ENCODE measurements around the gene ANKRD53.
A peak's percentile ranks its signal among the peaks of the same experiment; 100 is the strongest.
"Not testable (repeated sequence)": the region's sequence is repeated elsewhere in the genome, so short reads cannot be mapped to it uniquely, and the experiment has no call there.

Gene ANKRD53

DNA sequence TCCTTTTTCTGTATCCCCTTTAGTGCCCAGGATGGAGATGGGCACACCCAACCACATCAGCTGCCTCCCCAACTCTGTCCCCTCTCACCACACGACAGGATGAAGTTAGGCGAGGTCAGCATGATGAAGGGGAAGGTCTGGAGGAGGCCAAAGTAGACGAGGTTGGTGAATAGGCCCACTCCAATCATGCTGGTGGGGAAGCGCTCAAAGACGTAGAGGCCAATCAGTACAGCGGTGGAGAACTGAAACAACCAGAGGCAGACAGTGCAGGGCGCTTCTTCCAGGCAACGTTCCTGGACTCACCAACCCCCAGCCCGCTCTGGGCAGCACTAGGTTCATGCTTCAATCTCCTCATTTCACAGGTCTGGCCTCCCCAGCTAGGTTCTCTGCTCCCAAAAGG is 13.3 kb downstream of the ANKRD53 start:
- peaks cover 9% of the 10 kb centered on the region for H3K4me1 ChIP-seq (ENCODE audit: control insufficient read depth, insufficient read depth, low read length)
- H3K36me3 ChIP-seq (ENCODE audit: control insufficient read depth, insufficient read depth, low read length), result peaks cover 9% of the 10 kb centered on the region
- no peak overlapping the region for H3K4me3 ChIP-seq (ENCODE audit: insufficient read depth, low read depth, low read length)
- no peaks in the 10 kb centered on the region for H3K9me3 ChIP-seq (ENCODE audit: control insufficient read depth, low read length)
- H3K27ac ChIP-seq (ENCODE audit: insufficient read depth, low read depth, low read length, poor library complexity, severe bottlenecking), result no peak overlapping the region
- H3K27me3 ChIP-seq (ENCODE audit: control insufficient read depth, insufficient read depth, low read length, poor library complexity, severe bottlenecking), result peaks cover 8% of the 10 kb centered on the region
- 94 to 95% methylated on average over 9 of the region's 9 CpGs for WGBS, 2 experiments

DNA sequence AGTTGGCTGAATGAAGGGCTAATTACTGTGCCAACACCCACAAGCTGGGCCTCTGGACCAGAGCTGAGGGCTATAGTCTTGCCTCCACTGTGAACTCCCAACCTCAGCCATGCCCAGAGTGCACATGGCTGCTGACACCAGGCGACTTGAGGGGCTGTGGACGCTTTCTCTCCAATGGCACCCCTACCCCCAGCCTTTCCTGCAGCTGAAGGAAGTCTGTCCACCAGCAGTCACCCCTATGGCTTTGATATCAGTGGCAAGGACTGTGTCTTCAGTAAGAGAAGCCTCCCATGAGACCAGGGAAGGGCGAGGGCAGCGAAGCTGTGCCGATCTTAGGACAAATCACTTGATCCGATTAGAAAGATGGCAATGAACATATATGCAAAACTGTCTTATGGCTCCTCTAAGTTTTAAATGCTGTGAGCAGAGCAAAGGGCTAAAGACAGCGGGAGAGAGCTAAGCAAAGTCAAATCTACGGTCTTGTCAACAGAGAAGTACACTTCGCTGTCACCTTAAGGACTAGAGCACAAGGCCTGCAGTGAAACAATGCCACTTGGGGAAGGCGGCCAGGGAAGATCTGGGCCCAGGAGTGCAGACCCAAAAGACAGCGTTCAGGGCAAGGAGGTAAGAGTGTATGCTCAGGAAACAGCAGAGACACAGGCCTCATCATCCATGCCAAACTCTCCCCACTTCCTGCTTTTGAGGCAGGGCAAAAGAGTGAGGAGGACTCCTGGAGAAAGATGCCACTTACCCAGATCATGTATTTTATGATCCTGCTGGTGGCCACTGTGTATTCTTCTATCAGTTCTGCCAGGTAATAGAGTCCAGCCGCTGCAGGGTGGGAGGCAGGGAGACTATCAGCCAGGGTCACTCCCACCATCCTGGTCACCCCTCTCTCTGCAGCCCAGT is 14.8 kb downstream of the ANKRD53 start:
- 94% methylated on average over 12 of the region's 12 CpGs for WGBS, 2 experiments

DNA sequence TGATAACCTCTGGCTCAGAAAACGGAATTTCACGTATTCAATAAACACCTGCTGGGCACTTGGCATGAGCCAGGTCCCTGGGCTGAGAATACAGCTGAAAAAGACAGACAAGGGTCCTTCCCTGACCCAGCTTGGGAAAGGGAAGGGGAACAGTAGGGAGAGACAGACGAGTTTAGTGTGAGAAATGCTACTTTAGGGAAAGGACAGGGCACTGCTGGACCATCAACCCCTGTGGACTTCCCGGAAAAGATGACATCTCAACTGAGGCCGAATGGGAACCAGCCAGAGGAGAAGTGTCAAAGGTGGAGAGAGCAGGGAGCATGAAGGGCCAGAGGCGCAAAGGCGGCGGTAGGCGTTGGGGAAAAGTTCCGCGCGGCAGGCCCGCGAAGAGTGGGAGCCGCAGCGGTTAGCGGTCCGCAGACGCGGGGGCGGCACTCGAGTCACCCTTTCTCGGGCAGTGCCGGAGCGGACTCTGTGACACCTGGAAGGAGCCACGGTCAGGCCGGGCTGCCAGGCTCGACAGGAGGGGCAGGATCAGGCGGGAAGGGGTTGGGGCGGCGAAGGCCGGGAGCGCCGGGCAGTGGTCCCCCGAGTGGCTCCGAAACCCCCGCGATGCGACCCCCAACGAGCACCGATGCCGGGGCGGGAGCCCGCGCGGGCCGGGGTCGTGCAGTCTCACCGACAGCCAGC is 15.7 kb downstream of the ANKRD53 start:
- no peak overlapping the region for H3K27ac ChIP-seq (ENCODE audit: insufficient read depth, low read depth, low read length, poor library complexity, severe bottlenecking)
- H3K27me3 ChIP-seq (ENCODE audit: control insufficient read depth, insufficient read depth, low read length, poor library complexity, severe bottlenecking), result peaks cover 26% of the 10 kb centered on the region
- H3K9me3 ChIP-seq (ENCODE audit: control insufficient read depth, low read length), result no peaks in the 10 kb centered on the region
- H3K4me3 ChIP-seq (ENCODE audit: insufficient read depth, low read depth, low read length), result peak overlapping the region; percentile 90
- 2 to 3% methylated on average over 49 of the region's 49 CpGs for WGBS, 2 experiments
- H3K4me1 ChIP-seq (ENCODE audit: control insufficient read depth, insufficient read depth, low read length), result peaks cover 9% of the 10 kb centered on the region
- H3K36me3 ChIP-seq (ENCODE audit: control insufficient read depth, insufficient read depth, low read length), result no peaks in the 10 kb centered on the region

More for the DNA sequence above, 14.8 kb downstream of the ANKRD53 start:
- Histone ChIP-seq H3K27ac (ENCODE audit: insufficient read depth, low read depth, low read length, poor library complexity, severe bottlenecking) (no peak overlapping the region), H3K4me3 (ENCODE audit: insufficient read depth, low read depth, low read length) (peak overlapping the region; percentile 90), H3K27me3 (ENCODE audit: control insufficient read depth, insufficient read depth, low read length, poor library complexity, severe bottlenecking) (peaks cover 21% of the 10 kb centered on the region), H3K9me3 (ENCODE audit: control insufficient read depth, low read length) (no peaks in the 10 kb centered on the region), H3K4me1 (ENCODE audit: control insufficient read depth, insufficient read depth, low read length) (peaks cover 9% of the 10 kb centered on the region), H3K36me3 (ENCODE audit: control insufficient read depth, insufficient read depth, low read length) (peaks cover 7% of the 10 kb centered on the region)

DNA sequence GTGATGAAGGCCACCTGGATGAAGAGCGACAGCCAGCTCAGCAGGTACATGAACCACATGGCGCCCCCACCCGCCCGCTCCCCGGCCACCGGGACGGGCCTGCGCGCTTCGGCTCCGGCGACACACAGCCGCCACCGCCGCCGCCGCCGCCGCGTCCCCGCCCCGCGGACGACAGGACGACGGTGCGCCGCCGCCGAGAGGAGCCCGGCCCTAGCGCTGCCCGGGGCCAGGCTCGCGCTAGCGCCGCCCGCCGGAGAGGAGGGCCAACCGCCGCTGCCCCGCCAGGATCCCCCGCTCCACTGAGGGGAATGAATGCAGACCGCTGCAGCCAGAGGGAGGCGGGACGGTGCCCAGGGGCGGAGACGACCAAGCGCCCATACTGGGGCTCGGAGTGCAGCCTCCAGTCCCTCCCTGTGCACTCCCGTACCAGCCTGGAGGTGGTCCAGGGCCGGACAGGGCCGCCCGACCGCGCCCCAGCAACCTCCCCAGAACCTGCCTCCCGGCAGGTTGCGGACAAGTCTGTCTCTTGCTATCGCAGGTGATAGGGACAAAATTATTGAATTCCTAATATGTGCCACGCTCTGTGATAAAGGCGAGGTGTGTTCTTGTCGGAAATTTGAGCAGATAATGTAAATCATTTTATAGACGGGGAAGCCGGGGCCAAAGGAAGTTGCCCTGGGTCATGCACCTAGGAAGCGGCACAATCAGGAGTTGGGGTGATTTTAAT is 16.4 kb downstream of the ANKRD53 start, which contains the start of gene TEX261:
TEX261 (minus strand) TSS at position 175 of the 727 bp plus-strand sequence; CDS start at position 59, 116 bp downstream.
- Histone ChIP-seq H3K4me1 (ENCODE audit: control insufficient read depth, insufficient read depth, low read length) (peaks cover 9% of the 10 kb centered on the region), H3K9me3 (ENCODE audit: control insufficient read depth, low read length) (no peaks in the 10 kb centered on the region), H3K27ac (ENCODE audit: insufficient read depth, low read depth, low read length, poor library complexity, severe bottlenecking) (no peak within 1 kb of the TSS), H3K27me3 (ENCODE audit: control insufficient read depth, insufficient read depth, low read length, poor library complexity, severe bottlenecking) (peaks cover 33% of the 10 kb centered on the region), H3K36me3 (ENCODE audit: control insufficient read depth, insufficient read depth, low read length) (no peaks in the 10 kb centered on the region), H3K4me3 (ENCODE audit: insufficient read depth, low read depth, low read length) (peak within 1 kb of the TSS; percentile 90)
- WGBS, 2 experiments, result 1% methylated on average over 65 of the region's 65 CpGs

DNA sequence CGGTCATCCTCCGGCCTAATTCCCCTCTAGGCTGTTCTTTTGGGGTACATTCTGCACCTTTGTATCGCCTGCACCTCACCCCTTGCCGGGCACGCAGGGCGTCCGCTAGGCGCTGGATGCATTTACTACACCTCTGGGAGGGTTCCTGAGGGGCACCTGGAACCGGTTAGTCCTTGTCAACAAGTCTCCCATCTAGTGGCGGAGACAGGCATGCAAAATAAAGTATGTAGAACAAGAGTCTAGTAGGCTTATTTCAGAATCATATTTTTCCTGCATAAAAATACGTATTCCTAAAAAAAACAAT is 16.9 kb downstream of the ANKRD53 start:
- H3K27me3 ChIP-seq (ENCODE audit: control insufficient read depth, insufficient read depth, low read length, poor library complexity, severe bottlenecking), result peaks cover 34% of the 10 kb centered on the region
- WGBS, 2 experiments, result 2 to 5% methylated on average over 11 of the region's 11 CpGs

DNA sequence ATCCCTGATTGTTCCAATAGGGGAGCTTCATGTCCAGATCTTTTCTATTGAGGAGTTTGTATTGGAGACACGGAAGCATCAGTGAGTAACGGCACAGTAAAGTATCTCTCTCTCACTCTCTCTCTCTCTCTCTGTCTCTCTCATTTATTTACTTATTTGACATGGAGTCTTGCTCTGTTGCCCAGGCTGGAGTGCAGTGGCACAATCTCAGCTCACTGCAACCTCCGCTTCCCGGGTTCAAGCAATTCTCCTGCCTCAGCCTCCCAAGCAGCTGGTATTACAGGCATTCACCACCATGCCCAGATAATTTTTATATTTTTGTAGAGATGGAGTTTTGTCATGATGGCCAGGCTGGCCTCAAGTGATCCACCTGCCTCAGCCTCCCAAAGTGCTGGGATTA is 20.5 kb downstream of the ANKRD53 start:
- not testable (repeated sequence) for H3K4me3 ChIP-seq (ENCODE audit: insufficient read depth, low read depth, low read length); H3K36me3 ChIP-seq (ENCODE audit: control insufficient read depth, insufficient read depth, low read length); H3K9me3 ChIP-seq (ENCODE audit: control insufficient read depth, low read length); H3K27ac ChIP-seq (ENCODE audit: insufficient read depth, low read depth, low read length, poor library complexity, severe bottlenecking)
- H3K27me3 ChIP-seq (ENCODE audit: control insufficient read depth, insufficient read depth, low read length, poor library complexity, severe bottlenecking), result peaks cover 34% of the 10 kb centered on the region
- 87 to 93% methylated on average over 4 of the region's 4 CpGs for WGBS, 2 experiments
- peaks cover 19% of the 10 kb centered on the region for H3K4me1 ChIP-seq (ENCODE audit: control insufficient read depth, insufficient read depth, low read length)

More for the DNA sequence above, 16.9 kb downstream of the ANKRD53 start:
- Histone ChIP-seq H3K9me3 (ENCODE audit: control insufficient read depth, low read length) (no peaks in the 10 kb centered on the region), H3K4me3 (ENCODE audit: insufficient read depth, low read depth, low read length) (peak overlapping the region; percentile 90), H3K4me1 (ENCODE audit: control insufficient read depth, insufficient read depth, low read length) (peaks cover 9% of the 10 kb centered on the region), H3K27ac (ENCODE audit: insufficient read depth, low read depth, low read length, poor library complexity, severe bottlenecking) (no peak overlapping the region), H3K36me3 (ENCODE audit: control insufficient read depth, insufficient read depth, low read length) (no peaks in the 10 kb centered on the region)

DNA sequence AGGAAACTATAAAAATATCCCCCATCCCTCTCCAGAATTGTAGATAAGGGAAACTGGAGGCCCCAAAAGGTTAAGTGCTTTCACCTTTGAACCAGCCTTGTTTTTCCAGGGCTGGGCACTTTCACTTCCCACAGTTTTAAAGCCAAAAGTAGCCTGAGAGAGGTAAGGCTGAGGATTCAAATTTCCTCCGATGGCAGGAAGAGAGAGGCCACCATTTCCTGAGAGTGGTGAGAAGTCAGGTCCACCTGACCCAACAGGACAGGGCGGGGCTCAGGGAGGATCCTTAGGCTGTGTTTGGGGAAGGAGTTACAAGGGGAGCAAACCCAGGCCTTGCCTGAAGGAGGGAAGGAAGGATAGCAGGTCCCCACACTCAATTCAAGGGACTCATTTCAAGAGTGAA is 20.9 kb downstream of the ANKRD53 start:
- H3K4me1 ChIP-seq (ENCODE audit: control insufficient read depth, insufficient read depth, low read length), result peaks cover 18% of the 10 kb centered on the region
- peaks cover 34% of the 10 kb centered on the region for H3K27me3 ChIP-seq (ENCODE audit: control insufficient read depth, insufficient read depth, low read length, poor library complexity, severe bottlenecking)
- no peaks in the 10 kb centered on the region for H3K9me3 ChIP-seq (ENCODE audit: control insufficient read depth, low read length)
- H3K4me3 ChIP-seq (ENCODE audit: insufficient read depth, low read depth, low read length), result no peak overlapping the region
- no peaks in the 10 kb centered on the region for H3K36me3 ChIP-seq (ENCODE audit: control insufficient read depth, insufficient read depth, low read length)
- 74 to 90% methylated on average over 2 of the region's 2 CpGs for WGBS, 2 experiments
- H3K27ac ChIP-seq (ENCODE audit: insufficient read depth, low read depth, low read length, poor library complexity, severe bottlenecking), result no peak overlapping the region

DNA sequence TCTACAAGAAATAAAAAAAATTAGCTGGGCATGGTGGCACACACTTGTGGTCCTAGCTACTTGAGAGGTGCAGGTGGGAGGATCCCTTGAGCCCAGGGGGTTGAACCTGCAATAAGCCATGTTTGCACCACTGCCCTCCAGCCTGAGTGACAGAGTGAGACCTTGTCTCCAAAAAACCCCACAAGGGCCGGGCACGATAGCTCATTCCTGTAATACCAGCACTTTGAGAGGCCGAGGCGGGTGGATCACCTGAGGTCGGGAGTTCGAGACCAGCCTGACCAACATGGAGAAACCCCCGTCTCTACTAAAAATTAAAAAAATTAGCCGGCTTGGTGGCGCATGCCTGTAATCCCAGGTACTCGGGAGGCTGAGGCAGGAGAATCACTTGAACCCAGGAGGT is 21.5 kb downstream of the ANKRD53 start:
- not testable (repeated sequence) for H3K36me3 ChIP-seq (ENCODE audit: control insufficient read depth, insufficient read depth, low read length); H3K4me3 ChIP-seq (ENCODE audit: insufficient read depth, low read depth, low read length); H3K27ac ChIP-seq (ENCODE audit: insufficient read depth, low read depth, low read length, poor library complexity, severe bottlenecking); H3K9me3 ChIP-seq (ENCODE audit: control insufficient read depth, low read length)
- Histone ChIP-seq H3K27me3 (ENCODE audit: control insufficient read depth, insufficient read depth, low read length, poor library complexity, severe bottlenecking) (peaks cover 34% of the 10 kb centered on the region), H3K4me1 (ENCODE audit: control insufficient read depth, insufficient read depth, low read length) (peaks cover 18% of the 10 kb centered on the region)
- WGBS, 2 experiments, result 85 to 94% methylated on average over 10 of the region's 10 CpGs

DNA sequence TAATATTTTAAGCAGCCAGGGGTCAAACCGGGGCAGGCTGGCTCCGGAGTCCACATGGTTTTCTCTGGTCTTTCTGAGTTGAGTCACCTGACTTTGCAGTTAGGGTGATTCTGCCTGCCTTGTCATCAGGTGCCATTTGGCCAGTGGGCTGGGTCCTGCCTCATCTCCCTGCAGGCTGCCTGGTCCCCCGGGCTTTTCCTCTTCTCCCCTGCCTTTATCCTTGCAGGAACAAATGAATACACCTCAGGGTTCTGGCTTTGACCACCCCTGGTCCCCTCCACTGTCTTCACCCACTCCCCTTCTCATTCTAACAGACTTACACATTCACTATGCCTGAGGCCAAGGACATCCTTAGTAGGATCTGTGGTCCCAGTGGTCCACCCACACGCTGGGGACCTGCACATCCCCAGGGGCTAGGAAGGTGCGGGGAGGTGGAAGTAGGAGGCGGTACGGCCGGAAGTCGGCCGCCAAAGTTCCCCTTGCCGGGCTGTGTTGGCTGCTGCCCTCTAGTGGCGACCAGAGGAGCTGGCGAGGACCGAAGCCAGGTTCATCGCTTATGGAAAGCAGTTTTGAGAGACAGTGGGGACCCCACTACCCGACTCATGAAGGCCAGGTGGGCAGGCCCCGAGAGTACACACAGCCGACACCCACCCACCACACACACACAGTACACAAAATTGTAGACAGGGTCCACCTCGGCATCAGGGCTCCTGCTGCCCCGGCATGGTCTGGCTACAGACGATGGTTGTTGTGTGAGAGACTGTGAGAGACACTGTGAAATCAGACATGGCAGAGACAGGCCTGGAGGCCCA is 22.6 kb downstream of the ANKRD53 start:
- Histone ChIP-seq H3K36me3 (ENCODE audit: control insufficient read depth, insufficient read depth, low read length) (no peaks in the 10 kb centered on the region), H3K4me3 (ENCODE audit: insufficient read depth, low read depth, low read length) (no peak overlapping the region), H3K27ac (ENCODE audit: insufficient read depth, low read depth, low read length, poor library complexity, severe bottlenecking) (no peak overlapping the region), H3K27me3 (ENCODE audit: control insufficient read depth, insufficient read depth, low read length, poor library complexity, severe bottlenecking) (peaks cover 28% of the 10 kb centered on the region), H3K9me3 (ENCODE audit: control insufficient read depth, low read length) (no peaks in the 10 kb centered on the region), H3K4me1 (ENCODE audit: control insufficient read depth, insufficient read depth, low read length) (peaks cover 18% of the 10 kb centered on the region)
- 37% methylated on average over 21 of the region's 21 CpGs for WGBS, 2 experiments

Data from ectodermal cell (in vitro differentiated cells).